ENCODE measurements around the gene TBC1D17.
A peak's percentile ranks its signal among the peaks of the same experiment; 100 is the strongest.

The TBC1D17 gene

GRCh38 chr19:49853852-49854377, 23.6 kb upstream of the TBC1D17 start:
- H3K36me3 Mint-ChIP-seq (ENCODE audit: low read depth), result peaks cover 35% of the 10 kb centered on the region
- DNase-seq, result no peak
- no peak for TF ChIP-seq CTCF (IDR thresholded peaks at IDR 0.05)
- peaks cover 29% of the 10 kb centered on the region for H3K4me1 Mint-ChIP-seq
- peaks cover 2% of the 10 kb centered on the region for H3K27me3 Mint-ChIP-seq (ENCODE audit: low read depth, poor library complexity)
- H3K4me3 Mint-ChIP-seq, result peak overlapping the region; percentile 93
- H3K9me3 Mint-ChIP-seq, result peaks cover 13% of the 10 kb centered on the region
- H3K27ac Mint-ChIP-seq, result peak overlapping the region; percentile 95

GRCh38 chr19:49854378-49855263, 22.9 kb upstream of the TBC1D17 start:
- peaks cover 6% of the 10 kb centered on the region for H3K9me3 Mint-ChIP-seq
- H3K4me1 Mint-ChIP-seq, result peaks cover 29% of the 10 kb centered on the region
- no peak for DNase-seq
- peaks cover 2% of the 10 kb centered on the region for H3K27me3 Mint-ChIP-seq (ENCODE audit: low read depth, poor library complexity)
- H3K4me3 Mint-ChIP-seq, result no peak overlapping the region
- H3K27ac Mint-ChIP-seq, result no peak overlapping the region
- H3K36me3 Mint-ChIP-seq (ENCODE audit: low read depth), result peaks cover 31% of the 10 kb centered on the region
- no peak for TF ChIP-seq CTCF (IDR thresholded peaks at IDR 0.05)

GRCh38 chr19:49855277-49855675, 22.2 kb upstream of the TBC1D17 start:
- no peak for DNase-seq
- Mint-ChIP-seq H3K4me3 (no peak overlapping the region), H3K4me1 (peaks cover 26% of the 10 kb centered on the region), H3K9me3 (no peaks in the 10 kb centered on the region), H3K27me3 (ENCODE audit: low read depth, poor library complexity) (no peaks in the 10 kb centered on the region), H3K27ac (peak overlapping the region; percentile 91), H3K36me3 (ENCODE audit: low read depth) (peaks cover 24% of the 10 kb centered on the region)
- TF ChIP-seq CTCF (IDR thresholded peaks at IDR 0.05), result no peak

GRCh38 chr19:49855676-49856573, 21.6 kb upstream of the TBC1D17 start:
- Mint-ChIP-seq H3K9me3 (no peaks in the 10 kb centered on the region), H3K36me3 (ENCODE audit: low read depth) (peaks cover 23% of the 10 kb centered on the region), H3K4me3 (no peak overlapping the region), H3K27me3 (ENCODE audit: low read depth, poor library complexity) (no peaks in the 10 kb centered on the region), H3K27ac (peak overlapping the region; percentile 91), H3K4me1 (peaks cover 25% of the 10 kb centered on the region)
- TF ChIP-seq CTCF (IDR thresholded peaks at IDR 0.05), result no peak
- no peak for DNase-seq

- TF ChIP-seq CTCF (IDR thresholded peaks at IDR 0.05), result no peak
- Mint-ChIP-seq H3K4me1 (peaks cover 26% of the 10 kb centered on the region), H3K27me3 (ENCODE audit: low read depth, poor library complexity) (no peaks in the 10 kb centered on the region), H3K4me3 (no peak overlapping the region), H3K36me3 (ENCODE audit: low read depth) (peaks cover 23% of the 10 kb centered on the region), H3K9me3 (no peaks in the 10 kb centered on the region), H3K27ac (peak overlapping the region; percentile 79)
- DNase-seq, result no peak
These were observed 20.9 kb upstream of the TBC1D17 start for GRCh38 chr19:49856574-49857021.

Data from nephron progenitor cell (in vitro differentiated cells).